ENCODE results near the gene CDS2. TPM values are rescaled to one million over a fixed set of nuclear protein-coding genes. Genes with fewer than 3 reads are reported as not detected.

CDS2 gene
- total RNA-seq, 1 experiment from 2014 or later, result 25.1 TPM

DNA sequence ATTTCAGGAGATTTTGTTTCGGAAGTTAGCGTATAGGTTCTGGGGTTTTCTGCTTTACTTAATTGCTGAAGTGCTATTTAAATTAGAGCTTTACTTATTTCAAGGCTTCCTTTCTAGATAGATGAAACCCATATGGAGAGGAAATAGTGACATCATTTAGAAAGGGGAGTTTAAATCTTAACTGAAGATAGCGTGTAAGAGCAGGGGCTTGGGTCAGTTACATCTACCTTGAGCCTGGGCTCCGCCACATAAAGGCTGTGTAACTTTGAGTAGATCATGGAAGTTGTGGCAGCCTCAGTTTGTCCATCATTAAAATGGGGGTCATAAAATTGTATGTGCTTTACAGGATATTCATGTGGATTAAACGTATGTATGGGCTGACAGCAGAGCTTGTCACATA lies 4.7 kb downstream of the CDS2 start:
- Histone ChIP-seq H3K4me3 (ENCODE audit: insufficient read depth, low read depth, low read length) (no peak overlapping the region), H3K27me3 (ENCODE audit: control insufficient read depth, insufficient read depth, low read length) (no peaks in the 10 kb centered on the region), H3K36me3 (replicated peaks; ENCODE audit: control insufficient read depth, insufficient read depth, low read length) (0 out of 2 replicates have a peak, but pooled peaks cover 1% of the 10 kb centered on the region)
- DNase-seq, result no peak

DNA sequence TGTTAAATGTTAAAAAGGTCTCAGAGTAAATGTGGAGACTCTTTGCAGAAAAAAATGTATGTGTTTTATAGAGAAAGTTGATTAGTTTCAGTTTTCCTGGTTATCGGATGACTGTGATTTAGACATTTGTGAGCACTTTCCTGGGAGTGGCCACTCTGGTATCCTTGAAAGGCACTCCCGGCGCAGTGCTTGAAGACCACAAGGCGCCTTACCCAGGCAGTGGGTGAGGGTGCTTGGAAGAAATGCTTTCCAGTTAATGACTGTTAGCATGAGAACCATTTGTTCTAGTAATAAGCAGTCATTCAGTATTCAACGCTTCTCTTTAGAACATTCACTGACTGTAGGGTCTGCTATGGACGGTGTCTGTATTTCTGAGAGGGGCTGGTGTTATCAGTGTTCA lies 7.2 kb downstream of the CDS2 start:
- Histone ChIP-seq H3K36me3 (replicated peaks; ENCODE audit: control insufficient read depth, insufficient read depth, low read length) (no peaks in the 10 kb centered on the region), H3K4me3 (ENCODE audit: insufficient read depth, low read depth, low read length) (no peak overlapping the region), H3K27me3 (ENCODE audit: control insufficient read depth, insufficient read depth, low read length) (no peaks in the 10 kb centered on the region)
- no peak for DNase-seq

DNA sequence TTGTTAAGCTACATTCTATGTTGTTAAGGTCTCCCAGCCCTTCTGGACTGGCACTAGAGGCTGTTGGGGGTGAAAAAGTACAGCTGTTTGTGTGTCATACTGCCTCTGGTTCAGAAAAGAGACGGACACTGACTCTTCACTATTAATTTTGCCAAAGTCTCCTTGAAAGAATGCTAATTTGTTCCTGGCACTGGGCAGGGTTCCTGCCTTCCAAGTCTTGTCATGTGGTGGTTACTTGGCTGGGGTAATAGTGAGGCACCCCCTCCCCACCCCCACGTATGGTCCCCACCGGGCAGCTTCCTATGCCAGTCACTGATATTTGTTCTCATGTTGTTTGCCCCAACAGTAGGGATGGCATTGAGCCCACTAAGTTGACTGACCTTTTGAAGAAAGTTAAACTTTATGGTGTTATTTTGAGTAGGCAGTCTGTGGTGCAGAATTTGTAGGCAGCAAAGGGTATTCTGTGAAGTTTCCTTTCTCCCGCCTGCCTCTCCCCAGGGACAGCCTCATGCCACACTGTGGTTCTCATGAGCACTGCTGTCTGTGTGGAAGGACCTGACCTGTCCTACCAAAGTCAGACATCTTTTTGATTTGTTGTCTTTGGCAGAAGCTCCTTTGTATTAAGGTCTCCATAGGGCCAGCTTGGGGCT lies 8.7 kb downstream of the CDS2 start:
- no peaks in the 10 kb centered on the region for H3K27me3 ChIP-seq (ENCODE audit: control insufficient read depth, insufficient read depth, low read length)
- DNase-seq, result no peak
- H3K4me3 ChIP-seq (ENCODE audit: insufficient read depth, low read depth, low read length), result no peak overlapping the region
- no peaks in the 10 kb centered on the region for H3K36me3 ChIP-seq (replicated peaks; ENCODE audit: control insufficient read depth, insufficient read depth, low read length)

DNA sequence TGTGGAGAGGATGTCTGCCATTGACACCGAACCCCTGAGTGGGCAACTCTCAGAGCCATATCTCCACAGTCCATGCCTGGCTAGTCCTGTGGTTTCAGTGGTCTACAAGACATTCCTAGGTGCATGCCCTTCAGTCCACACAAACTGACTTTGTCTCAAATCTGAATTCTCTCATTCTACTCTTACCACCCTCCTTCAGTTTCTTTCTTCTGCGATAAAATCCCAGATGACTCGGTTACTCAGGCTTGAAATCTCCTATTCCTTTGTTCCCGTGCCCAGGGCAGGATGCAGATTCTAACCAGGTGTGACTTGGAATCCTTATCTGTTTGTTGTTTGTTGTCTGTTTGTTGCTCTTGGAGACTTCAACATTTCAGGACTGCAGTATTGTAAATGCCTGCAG lies 9.3 kb downstream of the CDS2 start:
- H3K36me3 ChIP-seq (replicated peaks; ENCODE audit: control insufficient read depth, insufficient read depth, low read length), result no peaks in the 10 kb centered on the region
- DNase-seq, result no peak
- H3K4me3 ChIP-seq (ENCODE audit: insufficient read depth, low read depth, low read length), result no peak overlapping the region
- H3K27me3 ChIP-seq (ENCODE audit: control insufficient read depth, insufficient read depth, low read length), result no peaks in the 10 kb centered on the region

DNA sequence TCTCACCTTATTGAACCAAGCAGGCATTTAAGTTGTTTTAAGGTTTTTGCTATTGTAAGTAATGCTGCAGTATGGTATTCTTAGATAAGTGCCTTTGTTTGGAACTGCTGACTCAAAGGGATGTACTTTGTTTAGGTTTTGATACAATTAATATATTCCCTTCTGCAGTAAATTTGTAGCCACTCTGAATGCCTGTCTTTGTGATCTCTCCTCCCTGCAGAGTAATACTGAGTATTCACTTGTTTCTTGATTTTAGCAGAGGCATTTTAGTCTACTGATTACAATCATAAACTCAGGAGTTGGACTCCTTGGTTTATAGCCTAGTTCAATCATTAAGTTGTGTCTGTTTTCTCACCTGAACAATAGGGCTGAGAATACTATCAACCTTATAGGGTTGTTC lies 13.4 kb downstream of the CDS2 start:
- no peak overlapping the region for H3K4me3 ChIP-seq (ENCODE audit: insufficient read depth, low read depth, low read length)
- no peak for DNase-seq
- H3K36me3 ChIP-seq (replicated peaks; ENCODE audit: control insufficient read depth, insufficient read depth, low read length), result no peaks in the 10 kb centered on the region
- H3K27me3 ChIP-seq (ENCODE audit: control insufficient read depth, insufficient read depth, low read length), result no peaks in the 10 kb centered on the region

DNA sequence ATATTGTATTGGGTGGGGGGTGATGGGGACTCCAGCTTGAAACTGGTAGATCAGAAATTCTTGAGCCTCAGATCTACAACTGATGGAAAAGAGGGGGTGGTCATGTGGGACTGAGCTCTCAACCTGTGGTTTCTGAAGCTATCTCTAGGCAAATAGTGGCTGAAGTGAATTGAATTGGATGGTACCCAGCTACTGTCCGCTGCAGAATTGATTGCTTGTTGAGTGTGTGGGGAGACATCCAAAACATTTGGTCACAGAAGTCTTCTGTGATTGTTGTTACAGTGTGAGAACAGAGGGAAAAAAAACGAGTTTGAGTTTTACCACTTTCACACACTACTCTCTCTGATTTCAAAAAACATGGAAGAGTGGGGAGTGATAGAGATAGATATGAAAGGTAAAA lies 14.8 kb downstream of the CDS2 start:
- DNase-seq, result no peak
- no peaks in the 10 kb centered on the region for H3K27me3 ChIP-seq (ENCODE audit: control insufficient read depth, insufficient read depth, low read length)
- no peak overlapping the region for H3K4me3 ChIP-seq (ENCODE audit: insufficient read depth, low read depth, low read length)
- no peaks in the 10 kb centered on the region; the same call in 1 of the 2 replicates for H3K36me3 ChIP-seq (replicated peaks; ENCODE audit: control insufficient read depth, insufficient read depth, low read length)

DNA sequence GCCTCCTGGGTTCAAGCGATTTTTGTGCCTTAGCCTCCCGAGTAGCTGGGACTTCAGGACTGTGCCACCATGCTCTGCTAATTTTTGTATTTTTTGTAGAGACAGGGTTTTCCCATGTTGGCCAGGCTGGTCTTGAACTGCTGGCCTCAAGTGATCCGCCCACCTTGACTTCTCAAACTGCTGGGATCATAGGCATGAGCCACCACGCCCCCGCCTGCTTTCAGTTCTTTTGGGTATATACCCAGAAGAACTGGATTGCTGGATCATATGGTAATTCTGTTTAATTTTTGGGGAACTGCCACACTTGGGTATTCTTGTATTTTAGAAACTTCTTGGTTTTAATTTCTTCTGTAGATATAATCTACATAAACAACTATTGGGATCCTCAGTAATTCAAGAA lies 17.0 kb downstream of the CDS2 start:
- Histone ChIP-seq H3K27me3 (ENCODE audit: control insufficient read depth, insufficient read depth, low read length) (no peaks in the 10 kb centered on the region), H3K36me3 (replicated peaks; ENCODE audit: control insufficient read depth, insufficient read depth, low read length) (no peaks in the 10 kb centered on the region; the same call in 1 of the 2 replicates), H3K4me3 (ENCODE audit: insufficient read depth, low read depth, low read length) (no peak overlapping the region)
- DNase-seq, result no peak

DNA sequence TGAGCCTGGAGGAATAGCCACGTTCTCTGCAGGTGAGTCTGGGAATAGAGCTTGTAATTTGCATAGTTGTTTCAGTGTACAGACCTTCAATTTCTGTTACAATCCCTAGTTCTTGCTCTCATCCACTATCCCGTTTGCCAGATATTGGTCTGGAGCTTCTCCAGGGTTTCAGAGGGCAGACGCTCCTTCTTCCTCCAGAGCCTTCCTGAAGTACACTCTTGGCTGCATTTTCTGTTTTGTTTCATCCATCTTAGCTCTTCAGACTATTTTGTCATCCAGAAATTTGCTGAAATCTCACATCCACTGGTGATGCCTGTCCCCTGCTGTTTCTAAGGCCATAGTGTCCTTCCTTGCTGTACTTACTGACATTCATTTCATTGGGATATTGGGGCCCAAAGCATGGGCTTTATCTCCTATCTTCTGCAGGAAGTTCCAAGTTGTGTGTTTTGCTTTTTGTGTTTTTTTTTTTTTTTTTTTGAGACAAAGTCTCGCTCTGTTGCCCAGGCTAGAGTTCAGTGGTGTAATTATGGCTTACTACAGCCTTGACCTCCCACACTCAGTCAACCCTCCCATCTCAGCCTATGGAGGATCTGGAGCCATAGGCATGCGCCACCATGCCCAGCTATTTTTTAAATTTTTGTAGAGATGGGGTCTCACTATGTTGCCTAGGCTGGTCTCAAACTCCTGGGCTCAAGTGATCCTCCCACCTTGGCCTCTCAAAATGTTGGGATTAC lies 18.7 kb downstream of the CDS2 start:
- Histone ChIP-seq H3K4me3 (ENCODE audit: insufficient read depth, low read depth, low read length) (no peak overlapping the region), H3K27me3 (ENCODE audit: control insufficient read depth, insufficient read depth, low read length) (no peaks in the 10 kb centered on the region), H3K36me3 (replicated peaks; ENCODE audit: control insufficient read depth, insufficient read depth, low read length) (no peaks in the 10 kb centered on the region; the same call in 1 of the 2 replicates)
- DNase-seq, result no peak

DNA sequence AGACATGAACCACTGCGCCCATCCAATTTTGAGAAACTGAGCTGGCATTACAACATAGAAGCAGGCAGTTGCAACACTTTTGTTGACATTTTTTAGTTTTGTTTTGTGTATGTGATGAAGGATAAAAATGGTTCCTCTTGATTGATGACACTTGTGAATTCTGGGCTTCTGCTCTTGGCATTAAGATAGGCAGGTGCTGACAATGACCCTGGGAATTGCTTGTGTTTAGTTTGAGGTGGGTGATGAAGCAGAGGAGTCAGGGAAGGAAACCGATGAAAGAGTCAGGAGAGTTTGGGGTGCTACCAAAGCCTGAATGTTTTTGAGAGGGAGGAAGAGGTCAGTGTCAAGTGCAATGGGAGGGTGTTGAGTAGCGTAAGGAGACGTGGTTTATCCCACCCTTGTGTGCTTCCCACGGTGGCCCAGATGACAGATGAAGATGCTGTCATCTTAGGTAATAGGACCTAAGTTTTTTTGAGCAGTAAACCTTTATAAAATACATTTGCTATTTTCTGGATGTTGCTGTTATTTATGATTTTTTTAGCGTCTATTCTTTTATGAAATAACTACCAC lies 19.4 kb downstream of the CDS2 start:
- Histone ChIP-seq H3K36me3 (replicated peaks; ENCODE audit: control insufficient read depth, insufficient read depth, low read length) (no peaks in the 10 kb centered on the region; the same call in 1 of the 2 replicates), H3K4me3 (ENCODE audit: insufficient read depth, low read depth, low read length) (no peak overlapping the region), H3K27me3 (ENCODE audit: control insufficient read depth, insufficient read depth, low read length) (no peaks in the 10 kb centered on the region)
- DNase-seq, result no peak

DNA sequence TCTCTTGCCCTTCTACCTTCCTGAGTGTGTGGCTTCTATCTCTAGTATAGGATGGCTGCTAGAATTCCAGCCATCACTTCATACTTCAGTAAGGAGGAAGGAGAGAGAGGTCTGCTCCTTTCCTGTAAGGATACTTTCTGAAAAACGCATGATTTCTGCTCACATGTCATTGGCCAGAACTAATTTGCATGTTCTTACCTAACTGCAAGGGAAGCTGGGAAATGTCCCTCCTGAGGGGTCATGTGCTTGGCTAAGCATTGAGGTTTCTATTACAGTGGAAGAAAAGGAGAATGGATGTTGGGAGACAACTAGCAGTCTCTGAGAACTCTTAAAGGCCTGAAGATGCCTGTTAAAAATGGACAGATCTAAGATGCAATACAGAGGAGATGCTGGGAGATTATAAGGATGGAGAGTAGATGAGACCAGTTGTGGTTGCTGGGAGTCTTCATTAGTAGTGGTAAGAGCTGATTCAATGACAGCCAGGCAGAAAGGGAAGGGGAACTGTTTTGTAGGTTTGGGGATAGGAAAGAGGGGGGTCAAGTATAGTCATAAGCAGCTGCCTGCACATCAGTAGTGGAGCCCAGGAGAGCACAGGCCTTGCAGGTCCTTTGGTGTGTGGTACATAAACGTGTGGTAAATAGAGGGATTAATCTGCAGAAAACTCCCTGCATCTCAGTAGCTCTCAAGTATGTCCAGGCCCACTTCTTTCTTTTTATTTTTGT lies 20.2 kb downstream of the CDS2 start:
- Histone ChIP-seq H3K27me3 (ENCODE audit: control insufficient read depth, insufficient read depth, low read length) (no peaks in the 10 kb centered on the region), H3K36me3 (replicated peaks; ENCODE audit: control insufficient read depth, insufficient read depth, low read length) (no peaks in the 10 kb centered on the region; the same call in 1 of the 2 replicates), H3K4me3 (ENCODE audit: insufficient read depth, low read depth, low read length) (no peak overlapping the region)
- no peak for DNase-seq

DNA sequence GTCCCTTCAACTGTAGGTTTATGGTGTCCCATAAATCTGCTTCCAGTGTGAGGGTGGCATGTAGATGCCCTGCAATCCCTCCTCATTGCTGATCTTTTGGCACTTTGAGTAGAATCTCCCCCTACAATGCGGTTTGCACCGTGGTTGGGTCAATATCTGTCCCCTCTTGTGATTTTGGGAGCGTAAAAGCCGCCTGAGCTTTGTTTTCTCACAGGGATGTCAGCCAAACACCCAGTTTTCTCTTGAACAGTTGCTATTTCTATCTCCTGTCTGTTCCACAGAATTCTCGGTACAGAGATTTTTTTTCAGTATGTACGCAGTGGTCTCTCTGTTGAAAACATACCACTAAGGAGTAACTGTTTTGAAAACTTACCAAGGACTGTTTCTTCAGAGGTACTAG lies 21.8 kb downstream of the CDS2 start:
- Histone ChIP-seq H3K4me3 (ENCODE audit: insufficient read depth, low read depth, low read length) (no peak overlapping the region), H3K27me3 (ENCODE audit: control insufficient read depth, insufficient read depth, low read length) (no peaks in the 10 kb centered on the region)
- no peak for DNase-seq

DNA sequence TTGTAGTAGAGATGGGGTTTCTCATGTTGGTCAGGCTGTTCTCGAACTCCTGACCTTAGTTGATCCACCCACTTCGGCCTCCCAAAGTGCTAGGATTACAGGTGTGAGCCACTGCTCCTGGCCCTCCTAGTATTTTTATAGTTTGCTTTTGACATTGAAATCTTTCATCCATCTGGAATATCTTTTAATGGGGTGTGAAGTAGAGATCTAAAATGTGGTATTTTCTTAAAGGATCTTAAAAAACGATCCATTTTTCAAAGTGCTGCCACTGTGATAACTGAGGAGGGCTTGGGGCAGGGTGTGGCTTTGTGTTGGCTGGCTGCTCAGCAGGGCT lies 23.1 kb downstream of the CDS2 start:
- Histone ChIP-seq H3K36me3 (replicated peaks; ENCODE audit: control insufficient read depth, insufficient read depth, low read length) (no peaks in the 10 kb centered on the region; the same call in 1 of the 2 replicates), H3K4me3 (ENCODE audit: insufficient read depth, low read depth, low read length) (no peak overlapping the region), H3K27me3 (ENCODE audit: control insufficient read depth, insufficient read depth, low read length) (no peaks in the 10 kb centered on the region)
- DNase-seq, result no peak

More for the DNA sequence above, 21.8 kb downstream of the CDS2 start:
- no peaks in the 10 kb centered on the region; the same call in 1 of the 2 replicates for H3K36me3 ChIP-seq (replicated peaks; ENCODE audit: control insufficient read depth, insufficient read depth, low read length)

DNA sequence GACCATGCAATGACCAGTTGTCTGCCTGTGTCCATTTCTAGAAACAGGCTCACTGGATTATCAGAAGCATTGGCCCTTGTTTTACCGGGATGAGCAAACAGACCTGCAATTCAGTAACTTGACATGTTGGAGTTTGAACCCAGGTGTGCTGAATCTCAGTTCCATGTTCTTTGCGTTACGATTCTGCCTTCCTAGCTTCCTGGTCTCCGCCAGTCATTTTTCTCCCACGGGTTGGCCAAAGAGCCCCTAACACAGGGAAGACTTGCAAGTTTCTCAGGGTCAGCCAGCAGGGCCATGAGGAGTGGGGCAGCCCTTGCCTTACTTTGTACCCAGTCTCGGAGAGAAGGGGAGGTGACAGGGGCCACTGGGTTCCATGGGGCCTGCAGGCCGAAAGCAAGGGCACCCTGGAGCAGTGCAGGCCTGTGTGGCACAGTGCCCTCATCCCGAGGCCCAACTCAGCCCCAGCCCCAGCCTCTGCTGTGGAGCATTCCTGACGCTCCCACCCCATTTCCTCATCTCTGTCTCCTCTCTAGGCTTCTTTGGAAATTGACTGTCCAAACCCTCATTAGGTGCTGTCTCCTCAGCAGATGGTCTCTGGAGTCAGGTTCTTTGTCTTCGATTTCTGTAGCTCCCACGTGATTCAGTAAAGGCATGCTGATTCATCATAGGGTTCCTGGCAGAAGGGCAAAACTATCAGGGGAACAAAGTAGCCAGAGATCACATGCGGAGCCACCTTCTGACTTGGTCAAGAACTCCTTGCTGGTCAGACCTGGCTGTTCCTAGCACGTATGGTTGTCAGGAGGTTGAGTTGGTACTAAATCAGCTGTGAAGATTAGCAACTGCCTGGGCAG lies 23.6 kb downstream of the CDS2 start:
- Histone ChIP-seq H3K27me3 (ENCODE audit: control insufficient read depth, insufficient read depth, low read length) (no peaks in the 10 kb centered on the region), H3K4me3 (ENCODE audit: insufficient read depth, low read depth, low read length) (no peak overlapping the region), H3K36me3 (replicated peaks; ENCODE audit: control insufficient read depth, insufficient read depth, low read length) (no peaks in the 10 kb centered on the region; the same call in 1 of the 2 replicates)
- no peak for DNase-seq

DNA sequence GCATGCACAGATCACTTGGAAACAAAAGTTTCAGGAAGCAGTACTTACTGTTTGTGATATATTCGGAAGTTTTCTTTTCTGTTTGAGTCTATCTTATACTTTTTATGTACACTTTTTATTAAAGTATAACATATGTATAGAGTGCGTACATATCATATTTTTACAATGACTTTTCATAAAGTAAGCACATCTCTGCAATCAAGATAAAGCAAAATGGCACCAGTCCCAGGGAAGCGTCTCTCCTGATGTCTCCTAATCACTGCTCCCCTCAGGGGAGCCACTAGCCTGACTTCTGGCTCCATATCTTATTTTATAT lies 26.3 kb downstream of the CDS2 start:
- no peaks in the 10 kb centered on the region for H3K27me3 ChIP-seq (ENCODE audit: control insufficient read depth, insufficient read depth, low read length)
- no peak for DNase-seq
- H3K4me3 ChIP-seq (ENCODE audit: insufficient read depth, low read depth, low read length), result no peak overlapping the region
- H3K36me3 ChIP-seq (replicated peaks; ENCODE audit: control insufficient read depth, insufficient read depth, low read length), result no peaks in the 10 kb centered on the region; the same call in 1 of the 2 replicates

All from H7 (cell line).